Epithelial cell of prostate (primary cell): Measurements from ENCODE around the gene CCNB3.

ENCODE experiments used
- DNase-seq: peaks from one replicate; pipeline ENCODE4 v3.0.0-alpha.2; 2011; ENCODE audit warnings: low read depth, low spot score
- H3K27ac ChIP-seq: fragments of 450-650 bp; 2 replicates; pipeline ENCODE4 v1.5.1; 2017; ENCODE audit warnings: mild to moderate bottlenecking

The CCNB3 gene, protein sequence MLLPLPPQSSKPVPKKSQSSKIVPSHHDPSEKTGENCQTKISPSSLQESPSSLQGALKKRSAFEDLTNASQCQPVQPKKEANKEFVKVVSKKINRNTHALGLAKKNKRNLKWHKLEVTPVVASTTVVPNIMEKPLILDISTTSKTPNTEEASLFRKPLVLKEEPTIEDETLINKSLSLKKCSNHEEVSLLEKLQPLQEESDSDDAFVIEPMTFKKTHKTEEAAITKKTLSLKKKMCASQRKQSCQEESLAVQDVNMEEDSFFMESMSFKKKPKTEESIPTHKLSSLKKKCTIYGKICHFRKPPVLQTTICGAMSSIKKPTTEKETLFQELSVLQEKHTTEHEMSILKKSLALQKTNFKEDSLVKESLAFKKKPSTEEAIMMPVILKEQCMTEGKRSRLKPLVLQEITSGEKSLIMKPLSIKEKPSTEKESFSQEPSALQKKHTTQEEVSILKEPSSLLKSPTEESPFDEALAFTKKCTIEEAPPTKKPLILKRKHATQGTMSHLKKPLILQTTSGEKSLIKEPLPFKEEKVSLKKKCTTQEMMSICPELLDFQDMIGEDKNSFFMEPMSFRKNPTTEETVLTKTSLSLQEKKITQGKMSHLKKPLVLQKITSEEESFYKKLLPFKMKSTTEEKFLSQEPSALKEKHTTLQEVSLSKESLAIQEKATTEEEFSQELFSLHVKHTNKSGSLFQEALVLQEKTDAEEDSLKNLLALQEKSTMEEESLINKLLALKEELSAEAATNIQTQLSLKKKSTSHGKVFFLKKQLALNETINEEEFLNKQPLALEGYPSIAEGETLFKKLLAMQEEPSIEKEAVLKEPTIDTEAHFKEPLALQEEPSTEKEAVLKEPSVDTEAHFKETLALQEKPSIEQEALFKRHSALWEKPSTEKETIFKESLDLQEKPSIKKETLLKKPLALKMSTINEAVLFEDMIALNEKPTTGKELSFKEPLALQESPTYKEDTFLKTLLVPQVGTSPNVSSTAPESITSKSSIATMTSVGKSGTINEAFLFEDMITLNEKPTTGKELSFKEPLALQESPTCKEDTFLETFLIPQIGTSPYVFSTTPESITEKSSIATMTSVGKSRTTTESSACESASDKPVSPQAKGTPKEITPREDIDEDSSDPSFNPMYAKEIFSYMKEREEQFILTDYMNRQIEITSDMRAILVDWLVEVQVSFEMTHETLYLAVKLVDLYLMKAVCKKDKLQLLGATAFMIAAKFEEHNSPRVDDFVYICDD (N-terminal part only)

DNA sequence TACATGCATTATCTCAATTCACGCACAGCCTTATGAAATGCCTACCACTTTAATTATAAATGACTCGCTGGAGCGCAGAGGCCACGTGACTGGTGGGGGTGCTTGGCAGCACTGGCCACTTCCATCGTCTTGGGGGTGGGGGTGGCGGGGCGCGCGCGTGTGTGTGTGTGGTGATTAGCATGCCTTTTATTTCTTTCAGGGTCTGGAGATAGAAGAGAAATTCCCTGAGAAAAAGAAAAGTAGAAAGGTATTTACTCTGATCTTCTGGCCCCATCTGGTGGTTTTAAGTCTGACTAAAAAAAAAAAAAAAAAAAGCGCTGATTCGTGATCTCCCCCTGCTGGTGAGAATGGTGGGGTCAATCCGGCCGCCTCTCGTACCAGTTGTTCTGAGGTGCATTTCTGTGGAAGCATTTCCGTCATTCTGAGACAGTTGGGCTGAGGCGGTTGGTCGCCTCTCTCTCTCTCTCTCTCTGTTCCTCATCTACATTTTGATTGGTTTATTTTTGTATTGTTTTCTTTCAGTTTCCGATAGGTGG lies at the start of gene CCNB3:
Gene CCNB3, plus strand, starts transcription at position 402 of the 536 bp plus-strand sequence. CDS start 80,399 bp downstream, outside the sequence.
- DNase-seq = peak; percentile 5
- H3K27ac ChIP-seq = peak within 1 kb of the TSS; percentile 20

DNA sequence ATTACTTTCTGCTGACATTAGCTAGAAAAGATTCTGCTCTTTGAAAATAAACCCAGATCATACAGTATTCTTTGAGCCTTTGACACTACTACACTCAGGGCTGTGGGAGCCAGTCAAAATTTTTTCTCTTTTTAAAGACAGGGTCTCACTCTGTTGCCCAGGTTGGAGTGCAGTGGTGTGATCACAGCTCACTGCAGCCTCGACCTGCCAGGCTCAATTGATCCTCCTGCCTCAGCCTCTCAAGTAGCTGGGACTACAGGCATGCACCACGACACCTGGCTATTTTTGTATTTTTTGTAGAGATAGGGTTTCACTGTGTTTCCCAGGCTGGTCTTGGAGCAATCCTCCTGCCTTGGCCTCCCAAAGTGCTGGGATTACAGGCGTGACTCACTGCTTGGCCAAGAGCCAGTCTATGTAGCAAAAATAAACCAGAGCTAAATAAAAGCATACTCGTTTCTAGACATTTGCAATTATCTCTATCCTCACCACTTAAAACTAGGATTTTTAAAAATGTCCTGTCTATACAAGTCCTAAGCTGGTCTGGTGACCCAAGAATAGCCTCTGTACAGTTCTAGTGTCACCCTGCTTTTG lies 46.9 kb upstream of the CCNB3 start:
- no peak for DNase-seq
- no peak overlapping the region for H3K27ac ChIP-seq

DNA sequence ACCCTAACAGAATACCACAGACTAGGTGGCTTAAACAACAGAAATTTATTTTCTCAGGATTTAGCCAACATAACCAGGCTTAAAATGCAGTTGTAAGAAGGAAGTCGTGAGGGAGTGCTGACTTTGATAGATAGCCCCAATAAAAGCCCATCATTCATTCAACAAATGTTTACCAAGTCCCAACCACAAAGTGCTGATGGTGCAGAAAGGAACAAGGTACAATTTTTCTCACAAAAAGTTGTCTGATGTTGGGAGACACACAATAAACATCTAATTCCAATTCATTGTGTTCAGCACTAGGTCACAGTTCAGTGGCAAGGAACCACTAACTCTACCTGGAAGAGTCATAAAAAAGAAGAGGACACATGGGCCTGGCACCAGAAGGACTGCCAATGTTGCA lies 46.0 kb upstream of the CCNB3 start:
- DNase-seq = no peak
- H3K27ac ChIP-seq = no peak overlapping the region

DNA sequence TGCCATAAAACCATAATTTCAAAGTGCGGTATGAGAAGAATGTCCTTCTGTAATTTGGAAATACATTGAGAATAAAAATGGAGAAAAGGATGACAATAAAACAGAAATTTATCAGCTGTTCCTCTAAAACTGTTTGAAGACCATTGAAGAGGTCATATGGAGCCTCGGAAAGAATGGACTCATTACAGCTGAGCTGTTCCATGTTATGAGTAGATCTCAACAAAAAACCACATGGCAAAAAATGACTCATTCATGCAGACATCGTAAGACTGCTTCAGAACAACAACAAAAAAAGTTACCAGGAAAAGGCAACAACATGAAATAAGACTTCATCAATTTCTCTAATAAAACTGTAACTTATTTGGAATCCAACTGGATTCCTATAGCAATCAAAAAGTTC lies 43.4 kb upstream of the CCNB3 start:
- H3K27ac ChIP-seq = no peak overlapping the region
- DNase-seq = no peak

DNA sequence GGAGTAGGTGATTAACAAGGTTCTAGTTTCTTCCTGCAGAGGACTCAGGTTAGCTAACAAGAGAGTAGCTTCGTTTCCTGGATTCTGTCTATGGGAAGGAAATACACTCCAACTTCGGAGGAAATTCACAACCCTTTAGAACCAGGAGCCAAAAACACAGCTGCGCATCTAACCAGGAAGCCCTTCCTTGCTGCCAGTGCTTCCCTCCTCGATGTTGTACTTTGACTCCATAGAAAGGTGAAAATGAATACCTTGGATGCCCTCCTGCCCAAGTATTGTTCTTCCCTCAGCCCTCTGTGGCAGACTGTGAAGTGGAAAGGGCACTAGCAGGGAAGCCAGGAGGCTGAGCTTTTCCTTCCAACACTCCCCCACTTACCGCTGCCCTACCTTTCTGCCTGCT lies 38.8 kb upstream of the CCNB3 start:
- H3K27ac ChIP-seq = no peak overlapping the region
- DNase-seq = no peak

DNA sequence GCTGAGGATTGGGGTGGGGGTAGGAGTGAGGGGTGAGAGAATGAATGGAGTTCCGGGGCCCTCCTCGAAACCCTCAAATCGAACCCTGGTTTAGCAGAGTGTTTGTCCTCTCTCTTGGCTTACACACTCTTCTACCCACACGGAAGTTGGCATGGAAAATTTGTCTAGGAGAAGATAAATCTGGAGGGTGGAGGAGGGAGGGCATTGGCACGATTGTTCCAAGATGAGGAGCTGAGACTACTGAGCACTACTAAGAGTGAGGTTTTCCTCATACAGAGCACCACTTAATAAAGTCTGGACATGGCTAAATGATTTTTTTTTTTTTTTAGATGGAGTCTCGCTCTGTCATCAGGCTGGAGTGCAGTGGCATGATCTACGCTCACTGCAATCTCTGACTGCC lies 37.2 kb upstream of the CCNB3 start:
- no peak for DNase-seq

DNA sequence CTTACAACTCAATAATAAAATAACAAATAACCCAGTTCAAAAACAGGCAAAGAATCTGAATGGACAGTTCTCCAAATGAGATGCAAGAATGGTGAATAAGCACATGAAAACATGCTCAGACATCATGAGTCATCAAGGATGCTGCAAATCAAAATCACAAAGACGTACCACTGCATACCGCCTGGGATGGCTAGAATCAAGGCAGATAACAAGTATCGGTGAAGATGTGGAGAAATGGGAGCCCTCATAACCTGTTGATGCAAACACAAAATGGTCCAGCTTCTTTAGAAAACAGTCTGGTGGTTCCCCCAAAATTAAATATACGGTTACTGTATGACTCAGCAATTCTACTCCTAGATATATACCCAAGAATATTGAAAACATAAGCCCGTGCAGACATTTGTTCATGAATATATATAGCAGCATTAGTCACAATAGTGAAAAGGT lies 36.3 kb upstream of the CCNB3 start:
- no peak overlapping the region for H3K27ac ChIP-seq
- no peak for DNase-seq

More for the DNA sequence above, 37.2 kb upstream of the CCNB3 start:
- no peak overlapping the region for H3K27ac ChIP-seq

DNA sequence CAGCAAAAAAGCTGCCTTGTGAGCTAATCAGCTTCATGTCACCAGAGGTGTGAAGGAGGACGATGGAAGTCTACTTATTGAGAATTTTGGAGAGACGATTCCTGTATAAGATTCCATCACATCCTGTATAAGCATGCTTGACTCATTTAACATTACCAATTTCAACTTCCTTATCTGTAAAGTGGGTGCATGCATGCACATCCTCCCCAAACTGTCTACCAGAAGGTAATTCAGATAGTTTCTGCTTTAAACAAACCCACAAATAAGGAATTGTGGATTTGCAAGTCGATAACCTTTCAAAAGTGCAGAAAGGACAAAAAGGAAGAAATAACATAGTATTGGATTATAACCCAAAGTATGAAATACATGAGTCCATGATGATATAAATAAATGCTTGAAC lies 34.8 kb upstream of the CCNB3 start:
- no peak for DNase-seq
- H3K27ac ChIP-seq = no peak overlapping the region

DNA sequence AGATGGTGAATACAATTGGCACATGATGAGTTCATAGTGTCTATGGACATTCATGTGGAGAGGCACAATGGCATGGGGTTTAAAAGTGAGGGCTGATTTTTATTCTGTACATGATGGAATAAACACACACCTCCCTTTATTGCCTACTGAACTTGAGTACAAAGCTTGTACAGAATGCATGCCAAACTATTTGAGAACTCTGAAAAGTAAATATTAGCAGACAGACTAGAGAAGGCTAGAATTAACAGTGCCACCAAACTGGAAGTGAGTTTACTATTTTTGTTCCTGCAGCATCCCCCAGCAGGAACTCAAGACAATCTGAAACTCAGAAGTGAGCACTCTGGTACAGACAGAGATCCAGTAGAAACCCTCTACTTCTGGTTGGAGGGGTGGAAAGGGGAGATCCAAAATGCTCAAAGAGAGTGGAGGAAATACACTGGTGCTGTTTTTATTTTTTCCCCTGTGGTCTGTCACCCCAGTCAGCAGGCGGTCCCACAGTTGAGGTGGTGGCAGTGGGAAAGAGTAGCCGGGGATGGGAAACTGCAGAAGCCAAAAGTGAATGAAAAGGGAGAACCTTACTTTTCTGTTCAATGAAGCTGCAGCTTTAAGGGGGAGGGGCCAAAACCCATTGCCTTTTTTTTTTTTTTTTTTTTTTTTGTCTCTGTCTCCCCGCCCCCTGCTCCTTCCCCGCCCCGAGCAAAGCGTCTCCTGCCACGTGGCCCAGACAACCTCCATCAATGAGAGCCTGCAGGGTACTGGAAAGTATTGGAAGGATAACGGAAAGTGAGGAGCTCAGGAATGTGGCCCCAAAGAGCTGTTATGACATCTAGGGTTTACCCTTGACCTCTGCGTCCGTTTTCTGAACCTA lies 24.3 kb upstream of the CCNB3 start:
- DNase-seq = no peak

DNA sequence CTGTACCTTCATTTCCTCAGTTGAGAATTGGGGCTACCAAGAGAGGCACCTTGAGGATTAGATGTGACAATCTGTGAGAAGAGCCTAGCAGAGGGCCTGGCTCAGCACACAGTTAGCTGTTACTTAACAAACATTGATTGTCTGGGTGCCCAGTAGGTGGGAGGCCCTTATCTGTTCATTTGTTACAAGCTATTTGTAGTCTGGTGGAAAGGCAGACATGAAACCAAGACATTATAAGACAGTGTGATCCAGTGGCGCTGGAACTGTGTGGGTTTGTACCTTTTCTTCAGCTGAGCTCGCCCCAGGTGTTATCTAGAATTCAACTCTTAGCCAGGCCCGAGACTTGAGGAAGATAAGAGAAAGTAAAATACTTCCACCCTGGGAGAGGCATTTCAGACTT lies 20.7 kb upstream of the CCNB3 start:
- H3K27ac ChIP-seq = no peak overlapping the region
- DNase-seq = no peak

More for the DNA sequence above, 24.3 kb upstream of the CCNB3 start:
- no peak overlapping the region for H3K27ac ChIP-seq

DNA sequence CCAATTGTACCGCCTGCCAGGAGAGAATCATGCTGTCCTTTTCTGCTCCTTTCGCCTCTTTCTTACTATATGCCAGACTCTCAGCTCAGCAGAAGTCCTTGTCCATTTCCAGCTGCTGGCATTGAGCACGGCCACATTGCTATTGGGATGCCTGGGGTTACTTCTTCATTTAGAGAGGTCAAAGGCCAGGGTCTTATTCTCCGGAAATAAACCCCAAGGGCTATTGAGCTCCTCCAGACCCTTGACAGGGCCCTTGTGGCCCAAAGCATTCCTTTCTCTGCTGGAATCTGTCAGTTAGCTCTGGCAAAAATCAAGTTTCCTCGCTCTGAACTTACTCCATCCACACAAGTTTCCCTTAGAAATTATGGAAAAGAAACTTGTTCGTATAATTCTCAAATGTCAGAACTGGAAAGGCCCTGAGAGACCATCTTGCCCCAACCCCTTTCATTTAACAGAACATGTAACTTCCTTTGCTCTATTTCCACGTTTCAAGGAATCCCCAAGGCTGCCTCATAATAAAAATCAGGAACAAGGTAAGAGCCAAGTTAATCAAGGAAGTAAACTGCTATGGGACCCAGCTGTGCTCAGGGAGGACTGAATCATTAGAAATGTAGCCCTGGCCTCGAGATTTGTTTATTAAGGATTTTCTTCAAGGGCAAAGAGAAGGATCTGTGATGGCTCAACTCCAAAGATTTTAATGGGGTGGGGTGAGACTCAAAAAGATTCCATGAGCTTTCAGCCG lies 15.5 kb upstream of the CCNB3 start:
- no peak for DNase-seq
- no peak overlapping the region for H3K27ac ChIP-seq

DNA sequence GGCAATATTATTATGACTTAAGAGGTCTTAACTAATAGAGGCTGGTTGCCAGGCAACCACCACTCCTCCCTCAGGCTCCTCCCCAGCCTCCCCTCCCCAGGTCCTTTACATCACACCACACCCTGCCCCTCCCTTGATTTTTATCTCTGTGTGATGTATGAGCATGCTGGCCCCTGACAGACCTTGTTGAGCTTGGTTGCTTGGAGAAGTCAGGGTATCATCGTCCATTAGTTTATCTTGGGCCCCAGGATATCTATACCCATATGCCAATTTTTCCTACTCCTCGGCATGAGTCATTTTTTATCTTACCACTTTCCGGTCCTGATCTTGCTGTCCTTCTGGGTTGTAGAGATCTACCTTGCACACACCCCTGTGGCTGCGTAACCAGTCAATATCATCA lies 6.2 kb upstream of the CCNB3 start:
- no peak for DNase-seq
- no peak overlapping the region for H3K27ac ChIP-seq

DNA sequence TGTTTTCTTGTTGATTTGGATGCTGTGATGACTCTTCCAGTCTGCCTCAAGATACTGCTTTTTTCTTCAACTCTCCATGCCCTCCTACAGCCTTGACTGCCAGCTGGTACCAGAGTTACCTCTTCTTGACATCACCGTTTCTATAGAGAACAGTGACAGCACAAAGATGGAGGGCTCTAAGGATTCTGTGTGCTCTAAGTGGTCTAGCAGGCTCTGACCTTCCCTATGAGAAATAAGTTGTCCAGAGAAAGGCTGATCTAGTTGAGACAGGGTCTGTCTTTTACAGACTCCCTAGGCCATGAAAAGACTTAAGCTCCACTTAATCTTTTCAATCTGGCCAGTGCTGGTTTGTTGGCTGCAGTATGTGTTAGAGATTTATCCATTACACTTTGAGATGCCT lies 3.7 kb upstream of the CCNB3 start, which contains the start of gene AKAP4:
Gene AKAP4, minus strand, starts transcription at position 101 of the 400 bp plus-strand sequence. CDS start 118 bp downstream, outside the sequence.
- no peak for DNase-seq
- H3K27ac ChIP-seq = no peak within 1 kb of the TSS

DNA sequence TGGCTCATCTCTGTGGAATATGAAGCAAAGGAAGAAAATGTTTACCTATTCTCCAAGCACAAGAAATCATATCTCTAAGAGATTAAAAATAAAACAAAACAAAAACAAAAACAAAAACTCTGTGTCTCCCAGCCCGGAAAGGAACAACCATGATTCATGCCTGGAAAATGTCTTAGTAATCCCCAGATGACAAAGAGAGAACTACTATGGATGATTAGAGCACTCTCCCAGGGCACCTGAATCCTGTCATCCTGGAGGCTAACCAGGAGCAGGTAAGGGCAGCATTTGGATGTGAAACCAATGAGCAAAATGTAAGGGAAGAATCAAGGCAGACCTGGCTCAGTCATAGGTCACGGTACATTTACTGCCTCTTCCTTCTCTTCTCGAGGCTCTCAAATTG lies 2.0 kb upstream of the CCNB3 start:
- H3K27ac ChIP-seq = peak overlapping the region; percentile 22
- peak; percentile 2 for DNase-seq

DNA sequence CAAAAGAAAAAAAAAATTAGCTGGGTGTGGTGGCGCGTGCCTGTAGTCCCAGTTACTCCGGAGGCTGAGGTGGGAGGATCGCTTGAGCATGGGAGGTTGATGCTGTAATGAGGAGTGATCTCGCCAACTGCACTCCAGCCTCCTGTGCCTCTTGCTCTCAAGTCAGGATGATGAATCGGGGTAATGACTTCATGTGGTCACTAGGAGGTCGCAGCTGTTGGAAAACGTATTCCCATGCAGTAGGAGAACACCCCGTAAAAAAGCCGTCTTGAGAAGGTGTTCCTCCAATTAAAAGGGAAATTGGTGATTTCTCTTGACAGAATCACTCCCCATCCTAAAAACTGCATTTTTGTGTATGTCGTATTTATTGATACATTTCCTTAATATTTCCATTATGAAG lies 2.2 kb downstream of the CCNB3 start:
- DNase-seq = no peak

DNA sequence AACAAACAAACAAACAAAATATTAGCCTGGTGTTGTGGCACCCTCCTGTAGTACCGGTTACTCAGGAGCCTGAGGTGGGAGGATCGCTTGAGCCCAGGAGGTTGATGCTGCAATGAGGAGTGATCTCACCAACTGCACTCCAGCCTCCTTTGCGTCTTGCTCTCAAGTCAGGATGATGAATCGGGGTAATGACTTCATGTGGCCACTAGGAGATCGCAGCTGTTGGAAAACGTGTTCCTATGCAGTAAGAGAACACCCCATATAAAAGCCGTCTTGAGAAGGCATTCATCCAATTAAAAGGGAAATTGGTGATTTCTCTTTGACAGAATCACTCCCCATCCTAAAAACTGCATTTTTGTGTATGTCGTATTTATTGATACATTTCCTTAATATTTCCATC lies 6.9 kb downstream of the CCNB3 start:
- DNase-seq = no peak
- no peak overlapping the region for H3K27ac ChIP-seq

More for the DNA sequence above, 2.2 kb downstream of the CCNB3 start:
- H3K27ac ChIP-seq = no peak overlapping the region

DNA sequence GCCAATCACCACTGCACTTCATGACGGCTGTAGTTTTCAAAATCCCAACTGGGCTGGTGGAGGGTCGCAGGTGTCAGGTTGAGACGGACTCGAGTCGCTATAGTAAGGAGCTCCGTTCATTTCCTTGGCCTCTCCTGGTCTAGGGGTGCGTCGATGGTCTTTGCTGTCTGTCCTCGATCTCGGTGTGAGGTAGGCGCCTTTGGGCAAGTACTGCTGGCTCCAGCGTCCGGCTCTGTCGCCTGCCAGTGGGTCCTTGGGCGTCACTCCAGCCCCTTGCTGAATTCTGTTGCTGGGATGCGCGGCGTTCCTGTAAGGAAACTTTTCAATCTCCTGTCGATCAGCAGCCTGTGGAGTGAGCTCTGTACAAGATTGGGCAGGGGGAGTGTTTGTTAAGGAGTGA lies 76.7 kb downstream of the CCNB3 start:
- DNase-seq = no peak
- H3K27ac ChIP-seq = no peak overlapping the region

DNA sequence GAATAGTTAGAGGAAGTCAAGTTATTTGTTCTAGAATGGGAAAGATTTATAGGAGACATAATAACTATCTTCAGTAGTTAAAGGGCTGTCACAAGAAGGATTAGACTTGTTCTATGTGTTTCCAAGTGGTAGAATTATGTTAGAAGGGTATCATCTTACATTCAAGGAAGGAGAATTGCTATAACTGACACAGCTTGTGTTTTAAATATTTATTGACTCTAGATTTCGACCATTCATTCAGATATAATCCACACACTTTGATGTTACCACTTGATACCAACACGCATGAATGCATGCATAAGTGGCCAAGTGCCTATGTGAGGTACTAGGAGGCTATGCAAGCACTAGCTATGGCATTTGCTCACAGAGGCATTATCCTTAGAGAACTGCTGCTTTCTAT lies 122.7 kb downstream of the CCNB3 start:
- no peak for DNase-seq
- H3K27ac ChIP-seq = no peak overlapping the region
